ENCODE results near the gene WTAP. TPM values are rescaled to one million over a fixed set of nuclear protein-coding genes. Genes with fewer than 3 reads are reported as not detected.

WTAP gene
- total and polyA plus RNA-seq, 2 of the 4 experiments (the other 2 are of a cell fraction) = 30.2 to 92.3 TPM

DNA sequence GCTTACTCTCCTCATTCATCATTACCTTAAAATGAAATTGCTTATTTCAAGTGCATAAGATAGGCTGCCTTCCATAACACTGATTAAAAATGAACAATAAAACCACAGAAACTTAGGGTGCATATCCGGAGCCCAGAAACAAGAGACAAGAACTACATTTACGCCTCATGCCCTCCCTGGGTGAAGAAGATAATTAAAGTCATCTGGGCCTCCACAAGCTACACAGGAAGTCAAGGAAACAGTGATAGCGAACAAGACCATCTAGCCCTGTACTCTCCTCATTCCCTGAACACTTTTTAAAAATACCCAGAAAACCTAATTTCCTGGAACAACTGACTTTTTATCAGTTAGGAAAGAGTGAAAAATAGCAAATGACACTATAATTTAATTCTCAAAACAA, 40.6 kb upstream of the WTAP start:
- Histone ChIP-seq H3K4me1 (ENCODE audit: control insufficient read depth, insufficient read depth, low read length) (peaks cover 14% of the 10 kb centered on the region), H4K5ac (ENCODE audit: low read depth, low read length) (no peak overlapping the region), H3K23ac (ENCODE audit: low read depth, low read length) (no peak overlapping the region), H3K9me3 (ENCODE audit: control insufficient read depth, insufficient read depth, low read length) (no peaks in the 10 kb centered on the region), H2BK5ac (ENCODE audit: low read depth, low read length, poor library complexity, severe bottlenecking) (no peak overlapping the region), H3K36me3 (ENCODE audit: control insufficient read depth, insufficient read depth, low read length) (peaks cover 51% of the 10 kb centered on the region), H3K56ac (ENCODE audit: extremely low read depth, insufficient read depth, low read length) (no peak overlapping the region), H2AK5ac (ENCODE audit: low read depth, low read length) (no peak overlapping the region), H3K4me3 (ENCODE audit: insufficient read depth, low read depth, low read length) (no peak overlapping the region), H4K8ac (ENCODE audit: low read depth in 2 of 2, low read length in 2 of 2) (no peak overlapping the region), H2BK20ac (ENCODE audit: low read depth, low read length) (no peak overlapping the region), H4K20me1 (ENCODE audit: insufficient read depth, low read length) (peaks cover under 1% of the 10 kb centered on the region), H3K4me2 (ENCODE audit: low read depth, low read length) (no peak overlapping the region), H2BK120ac (ENCODE audit: low read depth, low read length) (no peak overlapping the region), H3K79me1 (ENCODE audit: low read depth in 1 of 2, low read length in 2 of 2) (peaks cover 18 to 46% of the 10 kb centered on the region in 2 experiments), H3K18ac (ENCODE audit: low read depth, low read length) (no peak overlapping the region), H3K9me1 (ENCODE audit: insufficient read depth, low read length) (peaks cover 6% of the 10 kb centered on the region), H2AK9ac (replicated peaks; ENCODE audit: low read depth, low read length, poor library complexity) (no peak overlapping the region), H3K27ac (ENCODE audit: insufficient read depth, low read length) (no peak overlapping the region), H2BK15ac (ENCODE audit: low read depth, low read length) (no peak overlapping the region), H3K4ac (ENCODE audit: low read depth, low read length) (no peak overlapping the region), H3K27me3 (ENCODE audit: control insufficient read depth, insufficient read depth, low read length) (no peaks in the 10 kb centered on the region), H4K91ac (ENCODE audit: insufficient read depth, low read depth, low read length) (no peak overlapping the region), H3K14ac (replicated peaks; ENCODE audit: low read depth, low read length) (no peak overlapping the region), H2AFZ (replicated peaks; ENCODE audit: low read length, poor library complexity) (no peak overlapping the region), H3K9ac (ENCODE audit: low read depth, low read length) (no peak overlapping the region)
- TF ChIP-seq CEBPB (IDR thresholded peaks at IDR 0.05; ENCODE audit: low read depth, low read length) (no peak), USF2 (IDR thresholded peaks at IDR 0.05; ENCODE audit: low read depth, low read length) (no peak), RAD21 (IDR thresholded peaks at IDR 0.05; ENCODE audit: low read length) (no peak), POLR2A (IDR thresholded peaks at IDR 0.05; ENCODE audit: low read depth, low read length) (no peak), NFE2L2 (IDR thresholded peaks at IDR 0.05; ENCODE audit: low read depth, low read length) (no peak), RFX5 (IDR thresholded peaks at IDR 0.05; ENCODE audit: low read depth, low read length) (no peak)
- ChIA-PET CTCF (no interaction called here), POLR2A (ENCODE audit: unreplicated experiment) (no interaction called here)
- BruUV-seq (replicated peaks) = no TSS peak
- intact Hi-C loops (cut with micrococcal nuclease) (no loop called here), in situ Hi-C loops (cut with MboI; ENCODE audit: low sequenced_read_pairs) (loop anchor here (25.0 kb wide), 1 partner anchor 276 kb away; the partner anchor contains the start of gene IGF2R), dilution Hi-C loops (cut with HindIII; ENCODE audit: low sequenced_read_pairs, unreplicated experiment) (no loop called here)
- no CpG with 5 or more reads among the region's 3 CpGs for WGBS, 2 experiments (ENCODE audit: extremely low coverage in 2 of 2, insufficient read length in 1 of 2)
- ATAC-seq (ENCODE audit: low read depth) = no peak
- DNase-seq = no peak
